GM18526 (cell line): ENCODE results near the gene CFAP221.

Experiments used
- POLR2A ChIP-seq: IDR thresholded peaks from 3 replicates; pipeline ENCODE4 v1.6.1; 2011; ENCODE audit not compliant: insufficient read length; ENCODE audit errors: extremely low read depth

The CFAP221 gene

DNA sequence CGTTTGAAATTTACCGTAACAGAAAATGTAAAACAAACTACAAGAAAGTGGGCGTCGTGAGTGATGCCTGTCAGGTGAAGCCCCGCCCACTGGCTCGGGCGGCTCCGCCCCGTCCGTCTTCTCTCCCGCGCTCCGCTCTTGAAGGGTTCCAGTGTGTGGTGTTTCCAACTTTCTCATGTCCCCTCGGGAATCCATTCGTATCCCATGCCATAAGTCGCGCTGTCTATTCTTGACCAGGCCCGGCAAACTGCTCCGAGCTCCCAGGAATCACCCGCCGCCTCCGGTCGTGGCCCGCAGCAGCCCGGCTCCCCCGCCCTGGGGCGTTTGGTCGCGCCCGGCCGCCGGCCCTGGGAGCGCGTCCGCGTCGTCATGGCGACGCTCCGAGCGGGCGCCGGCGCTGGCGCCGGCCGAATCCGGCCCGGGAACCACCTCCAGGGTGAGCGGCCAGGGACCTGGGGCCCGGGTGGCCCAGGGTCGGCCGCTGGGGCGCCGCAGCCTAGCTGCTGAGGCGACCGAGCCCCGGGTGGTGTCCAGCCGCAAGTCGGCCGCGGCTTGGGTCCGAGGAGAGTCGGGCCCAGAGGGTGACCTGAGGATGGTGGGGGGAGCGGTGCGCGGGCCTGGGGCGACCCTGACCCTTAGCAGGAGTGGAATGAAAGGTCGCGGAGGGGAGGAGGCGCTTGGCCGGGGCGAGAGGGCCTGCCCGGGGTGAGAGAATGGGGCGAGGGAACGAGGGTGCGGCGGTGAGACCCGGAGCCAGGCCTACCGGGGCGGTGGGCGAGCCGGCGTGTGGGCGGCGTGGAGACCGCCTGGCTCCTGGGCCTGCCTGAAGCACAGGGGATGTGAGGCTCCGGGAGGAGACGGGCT, at the start of gene CFAP221:
TSS of gene CFAP221 (plus strand) at position 375 of the 864 bp plus-strand sequence. CDS start 1,683 bp downstream, outside the sequence.
- no peak for TF ChIP-seq POLR2A

DNA sequence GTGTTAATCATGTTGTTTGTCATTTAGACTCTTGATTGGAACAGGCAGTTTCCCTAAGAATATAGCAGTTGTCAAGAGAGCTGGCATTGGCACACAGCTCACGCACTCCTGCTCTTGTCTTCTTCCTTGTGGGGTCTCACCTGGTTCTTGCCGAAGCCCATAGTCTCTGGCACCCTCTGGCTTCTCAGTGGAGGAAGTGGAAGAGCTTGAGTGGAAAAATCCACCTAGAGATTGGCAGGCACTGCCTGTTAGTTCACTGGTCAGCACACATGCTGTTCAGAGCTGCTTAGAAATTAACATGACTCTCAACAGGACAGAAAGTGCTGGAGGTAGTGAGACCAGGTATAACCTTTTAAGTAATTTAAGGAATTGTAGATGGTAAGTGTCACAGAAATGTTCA, 48.3 kb upstream of the CFAP221 start:
- TF ChIP-seq POLR2A, result no peak

DNA sequence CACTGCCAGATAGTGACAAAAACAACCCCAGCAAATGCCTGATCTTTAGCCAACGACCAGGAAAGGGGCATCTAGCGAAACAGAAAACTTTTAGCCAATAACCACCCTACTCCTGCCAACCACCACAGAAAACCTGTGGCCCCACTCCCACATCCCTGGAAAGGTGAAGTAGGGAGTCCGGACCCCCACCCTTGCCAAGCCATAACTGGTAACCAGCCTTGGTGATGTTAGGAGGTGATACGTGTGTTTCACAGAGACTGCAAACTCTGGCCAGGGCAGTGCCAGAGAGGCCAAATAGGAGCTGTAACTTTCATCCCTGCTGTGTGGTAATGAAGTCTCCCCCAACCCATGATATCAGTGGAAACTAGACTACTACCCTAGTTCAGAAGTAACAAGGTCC, 47.6 kb upstream of the CFAP221 start:
- no peak for TF ChIP-seq POLR2A

DNA sequence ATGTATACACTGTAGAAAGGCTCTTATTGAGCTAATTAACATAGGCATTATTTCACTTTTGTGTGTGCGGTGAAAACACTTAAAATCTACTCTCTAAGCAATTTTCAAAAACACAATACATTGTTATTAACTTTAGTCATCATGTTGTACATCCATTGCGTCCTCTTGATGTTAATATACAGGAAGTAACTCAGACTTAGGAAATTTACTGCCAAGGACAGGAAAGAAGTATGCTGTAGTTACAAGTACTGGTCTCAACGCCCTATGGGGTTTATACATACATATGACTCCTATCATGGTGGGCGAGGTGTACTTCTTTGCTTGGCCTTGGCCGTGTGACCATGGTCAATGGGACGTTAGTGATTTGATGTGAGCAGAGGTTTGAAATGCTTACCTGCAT, 35.5 kb upstream of the CFAP221 start:
- TF ChIP-seq POLR2A, result no peak

DNA sequence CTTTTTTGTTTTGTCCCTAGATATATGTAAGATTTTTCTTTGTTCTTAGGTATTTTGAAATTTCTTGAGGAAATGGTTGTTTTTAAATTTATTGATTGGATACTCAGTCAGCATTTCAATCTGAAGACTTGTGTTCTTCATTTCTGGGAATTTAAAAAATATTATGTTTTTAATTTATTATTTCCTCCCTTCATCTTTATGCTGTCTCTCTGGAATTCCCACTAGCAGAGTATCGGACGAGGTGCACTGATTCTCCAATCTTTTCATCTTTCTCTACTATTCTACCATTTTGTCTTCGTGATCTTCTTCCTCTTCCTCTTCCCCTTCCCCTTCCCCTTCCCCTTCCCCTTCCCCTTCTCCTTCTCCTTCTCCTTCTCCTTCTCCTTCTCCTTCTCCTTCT, 32.3 kb upstream of the CFAP221 start:
- no peak for TF ChIP-seq POLR2A

DNA sequence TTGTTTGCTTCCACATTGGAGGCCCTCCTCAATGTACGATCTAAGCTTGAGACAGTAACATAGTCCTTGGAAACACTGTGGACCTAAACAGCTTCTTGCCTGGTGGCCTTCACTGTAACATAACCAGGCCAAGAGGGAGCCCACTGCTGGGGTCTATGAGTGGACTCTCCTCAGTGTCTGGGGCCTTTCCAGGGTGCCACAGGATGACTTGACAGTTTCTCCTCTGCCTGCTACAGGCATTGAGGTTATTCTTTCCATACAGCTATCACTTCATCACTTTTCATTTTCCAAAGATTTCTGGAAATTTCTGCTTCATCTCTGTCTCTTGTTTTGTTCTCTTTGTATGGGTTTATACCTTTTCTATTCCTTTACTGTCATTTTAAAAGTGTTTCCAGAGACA, 31.3 kb upstream of the CFAP221 start:
- no peak for TF ChIP-seq POLR2A

DNA sequence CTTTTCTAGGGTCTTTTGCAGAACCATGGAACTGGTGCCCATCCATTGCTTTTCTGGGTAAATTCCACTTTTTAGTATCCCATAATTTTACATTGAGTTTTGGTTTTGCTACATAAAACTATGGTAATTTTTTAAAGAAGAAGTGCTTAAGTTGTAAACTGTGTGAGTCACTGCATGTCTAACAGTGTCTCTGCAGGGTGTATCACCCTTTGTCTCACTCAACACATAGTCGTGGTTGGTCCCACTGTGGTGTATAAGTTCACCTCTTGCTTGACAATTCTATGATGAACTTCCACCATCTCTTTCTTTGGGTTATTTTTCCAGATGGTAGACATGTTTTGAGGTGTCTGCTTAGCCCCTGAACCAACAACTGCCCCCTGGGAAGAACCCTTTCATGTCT, 30.4 kb upstream of the CFAP221 start:
- no peak for TF ChIP-seq POLR2A

DNA sequence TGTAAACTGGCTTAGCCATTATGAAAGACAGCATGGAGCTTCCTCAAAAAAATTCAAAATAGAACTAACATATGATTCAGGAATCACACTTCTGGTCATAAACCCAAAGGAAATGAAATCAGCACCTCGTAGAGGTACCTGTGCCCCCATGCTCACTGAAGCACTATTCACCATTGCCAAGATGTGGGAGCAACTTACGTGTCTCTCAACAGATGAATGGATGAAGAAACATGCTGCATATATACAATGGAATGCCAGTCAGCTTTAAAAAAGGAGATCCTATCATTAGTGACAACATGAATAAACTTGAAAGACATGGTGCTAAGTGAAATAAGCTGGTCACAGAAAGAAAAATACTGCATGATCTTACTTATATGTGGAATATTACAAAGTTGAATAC, 28.1 kb upstream of the CFAP221 start:
- TF ChIP-seq POLR2A, result no peak

DNA sequence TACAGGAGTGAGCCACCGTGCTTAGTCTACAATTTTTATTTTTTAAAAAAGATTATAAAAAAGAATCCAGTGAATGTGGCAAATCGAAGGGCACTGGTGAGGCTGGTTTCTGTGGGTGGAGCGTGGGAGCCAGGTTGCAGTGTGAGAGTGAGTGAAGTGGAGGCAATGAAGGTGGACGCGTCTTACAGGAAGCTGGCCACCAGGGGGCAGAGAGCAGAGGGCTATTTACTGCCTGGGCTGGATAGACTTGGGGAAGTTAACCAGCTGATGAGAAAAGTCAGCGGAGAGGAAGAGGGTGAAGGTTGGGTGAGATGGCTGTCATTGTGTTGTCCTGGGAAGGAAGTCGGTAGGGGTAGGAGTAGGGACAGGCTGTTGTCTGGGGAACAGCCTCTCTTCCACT, 26.8 kb upstream of the CFAP221 start:
- no peak for TF ChIP-seq POLR2A

DNA sequence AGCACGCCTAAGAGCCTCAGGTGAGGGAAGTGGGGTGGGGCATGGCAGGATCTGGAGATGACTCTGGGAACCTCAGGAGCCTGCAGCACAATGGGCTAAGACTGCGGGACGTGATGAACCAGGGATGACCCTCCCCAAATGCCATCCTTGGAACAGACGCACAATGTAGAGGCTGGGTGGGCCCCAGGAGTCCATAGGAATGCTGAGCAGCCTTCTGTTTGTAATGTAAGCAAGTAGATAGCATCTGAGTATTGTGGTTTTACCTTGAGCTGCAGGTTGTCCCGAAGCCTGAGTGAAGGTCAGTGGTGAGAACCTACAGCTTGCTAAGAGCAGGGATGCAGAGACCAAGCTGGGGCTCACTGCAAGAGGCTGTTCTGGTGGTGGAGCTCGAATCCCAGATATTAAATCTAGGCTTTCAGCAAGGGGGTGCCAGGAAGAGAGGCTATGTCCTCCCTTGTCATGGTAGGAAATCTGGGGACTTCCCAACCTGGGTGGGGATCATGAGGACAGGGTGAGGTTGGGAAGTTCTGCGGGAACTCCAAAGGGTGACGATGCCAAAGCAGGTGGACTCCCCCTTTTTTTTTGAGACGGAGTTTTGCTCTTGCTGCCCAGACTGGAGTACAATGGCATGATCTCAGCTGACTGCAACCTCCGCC, 25.7 kb upstream of the CFAP221 start:
- TF ChIP-seq POLR2A, result no peak

DNA sequence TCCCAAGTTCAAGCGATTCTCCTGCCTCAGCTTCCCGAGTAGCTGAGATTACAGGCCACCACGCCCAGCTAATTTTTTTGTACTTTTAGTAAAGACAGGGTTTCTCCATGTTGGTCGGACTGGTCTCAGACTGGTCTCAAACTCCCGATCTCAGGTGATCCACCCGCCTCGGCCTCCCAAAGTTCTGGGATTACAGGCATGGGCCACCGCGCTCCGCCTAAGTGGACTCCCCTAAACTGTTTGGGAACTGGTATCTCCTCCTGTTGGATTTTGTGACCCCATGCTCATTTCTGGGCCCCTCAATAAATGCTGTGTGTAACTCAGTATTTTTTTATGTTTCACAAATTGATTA, 25.2 kb upstream of the CFAP221 start:
- TF ChIP-seq POLR2A, result no peak

DNA sequence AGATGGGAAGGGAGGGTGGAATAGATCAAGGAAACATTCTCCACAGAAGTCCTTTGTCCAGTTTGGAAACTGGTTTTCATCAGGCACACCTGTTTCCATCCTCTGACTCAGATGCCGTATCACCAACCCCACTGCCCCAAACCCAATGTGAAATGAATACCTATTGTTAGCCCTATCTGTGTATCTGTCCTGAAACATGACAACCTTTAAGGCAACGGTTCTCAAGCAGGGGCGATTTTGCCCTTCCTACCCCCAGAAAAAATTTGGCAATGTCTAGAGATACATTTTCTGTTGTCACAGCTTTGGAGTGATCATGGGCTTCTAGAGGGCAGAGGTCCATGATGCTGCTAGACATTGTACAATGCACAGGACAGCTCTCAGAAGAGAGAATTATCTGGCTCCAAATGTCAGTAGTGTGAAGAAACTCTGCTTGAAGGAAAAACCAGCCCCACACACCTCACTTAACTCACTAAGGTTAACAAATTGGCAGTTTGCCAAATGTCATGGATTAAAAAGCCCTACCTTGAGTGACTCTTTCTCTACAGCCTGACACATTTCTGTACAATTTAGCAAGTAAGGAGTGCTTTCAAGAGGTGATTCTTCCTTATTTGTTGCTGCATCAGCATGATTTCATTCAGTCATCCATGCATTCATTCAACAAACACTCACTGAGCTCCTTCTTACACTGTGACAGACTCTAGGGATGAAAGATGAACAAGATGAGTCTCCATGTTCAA, 23.4 kb upstream of the CFAP221 start:
- TF ChIP-seq POLR2A, result no peak

DNA sequence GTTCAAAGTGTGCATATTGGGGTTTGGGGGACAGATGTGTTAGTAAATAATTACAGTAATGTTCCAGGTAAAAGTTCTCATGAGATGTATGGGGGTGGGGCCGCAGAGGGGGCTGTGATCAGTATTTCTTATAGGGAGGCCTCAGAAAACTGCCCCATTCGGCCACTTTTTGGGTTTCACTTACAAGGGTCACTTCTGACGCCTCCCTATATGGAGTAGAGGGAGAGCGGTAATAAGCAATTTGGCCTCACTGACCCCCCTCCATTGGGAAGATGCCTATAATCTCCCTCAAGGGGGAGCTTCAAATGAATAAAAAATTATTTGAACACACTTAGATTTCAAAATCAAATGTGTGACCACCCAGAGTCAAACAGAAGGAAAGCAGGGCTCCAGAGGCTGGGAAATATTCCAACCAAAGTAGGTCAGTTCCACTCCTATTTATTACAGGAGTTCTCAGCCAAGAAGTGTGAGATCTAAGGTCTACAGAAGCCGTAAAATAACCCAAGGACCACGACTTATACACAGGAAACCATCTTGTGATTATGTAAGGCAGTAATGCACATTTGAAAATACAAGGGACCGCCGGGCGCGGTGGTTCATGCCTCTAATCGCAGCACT, 22.7 kb upstream of the CFAP221 start:
- TF ChIP-seq POLR2A, result no peak

DNA sequence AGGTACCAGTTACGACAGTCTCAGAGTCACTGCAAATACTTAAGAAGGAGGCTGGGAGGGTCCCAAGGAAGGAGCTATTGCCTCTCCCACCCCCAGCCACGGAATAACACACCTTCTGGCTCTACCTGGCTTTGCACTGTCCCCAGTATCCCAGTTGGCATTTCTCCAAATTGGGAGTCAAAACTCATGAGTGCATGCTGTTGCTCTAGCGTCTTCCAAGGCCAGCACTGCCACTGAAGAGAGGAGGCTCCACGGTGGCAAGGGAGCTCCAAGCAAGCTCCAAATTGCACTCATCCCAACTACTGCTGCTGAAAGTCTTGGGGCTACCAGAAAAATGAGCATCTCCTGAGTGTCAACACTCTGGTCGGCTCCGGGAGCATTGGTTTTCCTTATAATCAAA, 21.6 kb upstream of the CFAP221 start:
- no peak for TF ChIP-seq POLR2A

DNA sequence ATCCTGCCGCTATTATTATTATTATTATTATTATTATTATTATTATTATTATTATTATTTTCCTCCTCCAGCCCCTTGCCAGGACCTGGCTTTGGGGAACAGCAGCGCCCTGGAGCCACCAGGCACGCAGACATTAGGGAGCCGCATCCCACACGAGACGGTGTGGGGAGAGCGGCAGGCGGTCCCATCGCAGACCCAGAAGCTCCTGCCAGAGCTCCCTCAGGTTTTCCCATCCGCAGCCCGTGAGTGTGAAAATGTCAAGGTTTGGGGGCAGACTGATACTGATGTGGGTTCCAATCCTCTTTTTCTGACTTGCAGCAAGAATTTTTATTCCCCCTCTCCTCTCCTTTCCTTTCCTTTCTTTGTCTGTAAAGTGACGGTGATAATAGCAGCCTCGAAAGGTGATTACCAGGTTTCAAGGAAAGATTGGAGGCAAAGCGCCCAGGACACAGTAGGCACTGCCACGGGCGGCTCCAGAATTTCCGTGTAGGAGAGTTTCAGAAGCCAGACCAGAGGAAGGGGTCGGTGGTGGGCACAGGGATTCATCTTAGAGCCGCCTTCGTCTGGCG, 20.8 kb upstream of the CFAP221 start:
- TF ChIP-seq POLR2A, result no peak
